GM21447 (cell line): ENCODE results near the gene FGF1.

ENCODE experiments used
- ATAC-seq: cut with Tn5 transposase; IDR thresholded peaks from one replicate; pipeline ENCODE4 v1.9.1; 2021; ENCODE audit not compliant: unreplicated experiment

FGF1 gene

DNA sequence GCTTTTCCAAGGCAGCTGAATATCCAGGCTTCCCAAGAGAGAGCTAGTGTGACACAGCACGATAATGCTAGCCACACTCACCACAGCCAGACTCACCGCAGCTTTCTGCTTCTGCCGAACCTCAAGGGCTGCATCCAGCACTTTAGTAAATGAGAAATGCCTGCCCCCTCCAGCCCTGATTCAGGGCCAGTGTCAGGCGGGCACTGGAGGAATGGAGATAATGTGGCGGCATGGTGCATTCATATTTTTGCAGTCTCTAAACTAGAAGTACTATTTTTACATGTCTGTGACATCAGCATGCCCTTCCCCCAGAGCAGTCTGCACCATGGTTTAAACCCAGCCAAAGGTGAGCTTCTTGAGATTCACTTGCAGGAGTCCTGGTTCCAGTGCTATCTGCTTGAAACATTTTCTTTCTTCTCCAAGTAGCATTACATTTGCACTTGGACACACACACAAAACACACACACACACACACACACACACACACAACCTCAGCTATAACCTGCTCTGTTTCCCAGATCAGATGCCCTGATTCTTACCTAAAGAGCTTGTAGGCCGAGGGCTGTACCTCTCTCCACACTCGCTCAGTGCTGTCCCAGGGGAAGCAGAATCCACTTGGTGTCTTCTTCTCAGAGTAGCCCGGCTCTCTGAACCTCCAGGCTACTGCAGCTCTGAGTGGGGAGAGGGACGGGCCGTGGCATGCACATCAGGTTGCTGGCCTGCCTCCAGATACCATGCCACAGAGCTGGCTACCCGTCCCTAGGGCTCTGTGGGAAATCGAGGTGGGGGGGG, at the start of gene FGF1:
FGF1 (minus strand) TSS at position 673 of the 792 bp plus-strand sequence. CDS start 71,963 bp downstream, outside the sequence.
- no peak for ATAC-seq

DNA sequence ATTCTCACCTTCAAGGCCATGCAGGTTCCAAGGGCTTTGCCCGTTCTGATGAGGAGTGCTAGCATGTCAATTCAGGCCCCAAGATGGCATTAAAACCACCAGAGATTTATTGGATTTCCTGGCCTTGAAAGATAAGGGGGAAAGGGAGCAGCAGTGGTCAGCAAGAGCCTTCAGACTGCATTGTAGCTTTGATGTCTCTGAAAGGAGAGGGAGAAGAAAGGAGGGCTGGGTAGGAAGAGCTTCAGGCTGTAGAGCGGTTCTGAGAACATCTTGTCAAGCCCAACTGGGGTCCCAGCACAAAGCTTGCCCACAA, 41.8 kb upstream of the FGF1 start:
- ATAC-seq, result no peak

DNA sequence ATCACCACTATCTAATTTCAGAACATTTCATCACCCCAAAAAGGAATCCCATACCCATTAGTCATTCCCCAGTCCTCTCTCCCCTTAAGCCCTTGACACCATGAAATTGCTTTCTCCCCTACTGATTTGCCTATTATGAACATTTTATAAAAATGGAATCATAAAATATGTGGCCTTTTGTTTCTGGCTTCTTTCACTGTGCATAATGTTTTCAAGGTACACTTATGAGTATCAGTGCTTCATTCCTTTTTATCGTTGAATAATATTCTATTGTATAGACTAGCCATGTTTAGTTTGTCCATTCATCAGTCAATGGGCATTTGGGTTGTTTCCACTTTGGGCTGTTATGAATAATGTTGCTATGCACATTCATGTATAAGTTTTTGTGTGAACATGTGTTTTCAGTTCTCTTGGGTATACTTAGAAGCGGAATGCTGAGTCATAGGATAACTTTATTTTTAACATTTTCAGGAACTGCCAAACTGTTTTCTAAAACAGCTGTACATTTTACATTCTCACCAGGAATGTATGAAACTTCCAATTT, 40.4 kb upstream of the FGF1 start:
- ATAC-seq, result peak; percentile 55

- ATAC-seq, result no peak
These were observed 39.6 kb upstream of the FGF1 start for GRCh38 chr5:142725231-142726187.

- ATAC-seq, result no peak
These were observed 38.9 kb upstream of the FGF1 start for GRCh38 chr5:142724821-142725220.

- ATAC-seq, result no peak
These were observed 37.0 kb upstream of the FGF1 start for GRCh38 chr5:142722896-142723295.

- no peak for ATAC-seq
These were observed 36.3 kb upstream of the FGF1 start for GRCh38 chr5:142722146-142722545.

DNA sequence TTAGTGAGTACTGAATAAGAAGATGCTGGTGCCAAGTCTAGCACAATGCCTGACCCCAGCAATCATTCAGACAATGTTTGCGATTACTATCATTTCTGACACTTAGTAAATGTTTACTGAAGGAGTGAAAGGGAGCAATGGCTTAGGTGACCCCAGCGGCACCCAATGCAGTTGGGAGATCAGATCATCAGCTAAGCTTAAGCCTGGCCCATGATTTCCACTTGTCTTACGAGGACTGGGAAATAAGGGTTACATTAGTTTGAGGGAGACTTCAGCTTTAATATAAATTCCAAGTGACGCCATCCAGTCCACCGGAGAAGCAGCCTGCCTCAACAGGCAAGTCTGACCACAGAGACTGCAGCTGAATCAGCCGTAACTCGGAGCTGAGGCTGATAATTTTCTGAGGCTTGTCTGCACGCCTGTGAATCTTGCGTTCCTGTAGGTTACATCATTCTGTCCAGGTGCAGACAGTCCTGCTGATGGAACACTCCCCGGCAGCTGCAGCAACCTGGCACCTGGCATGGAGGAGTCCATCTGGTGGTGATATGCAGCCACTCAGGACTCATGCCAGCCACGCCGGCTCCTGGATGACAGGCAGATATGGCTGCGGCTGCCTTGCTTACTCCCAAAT, 34.9 kb upstream of the FGF1 start:
- ATAC-seq, result no peak

DNA sequence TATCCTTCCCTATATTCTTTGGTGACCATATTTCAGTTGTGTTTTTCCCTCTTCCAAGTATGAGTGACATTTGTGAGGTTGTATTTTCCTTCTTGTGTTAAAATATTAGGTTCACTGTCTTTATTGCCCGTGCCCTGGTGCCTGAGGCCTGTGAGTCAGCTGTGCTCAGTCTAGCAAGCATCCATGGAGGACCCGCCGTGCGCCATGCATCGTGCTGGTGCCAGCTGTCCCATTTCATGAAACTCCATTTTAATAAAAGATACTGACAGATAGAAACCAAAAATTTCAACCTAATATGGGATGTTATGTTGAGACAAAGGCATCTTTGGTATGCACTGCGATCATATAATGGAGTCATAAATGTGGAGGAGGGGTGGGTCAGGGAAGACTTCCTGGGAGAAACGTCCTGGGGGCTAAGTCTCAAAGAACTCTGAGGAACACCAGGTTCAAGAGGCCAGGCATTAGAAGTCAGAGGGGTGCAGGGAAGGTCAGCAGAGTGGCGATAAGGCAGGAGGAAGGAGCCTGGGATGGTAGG, 34.0 kb upstream of the FGF1 start:
- ATAC-seq, result no peak

DNA sequence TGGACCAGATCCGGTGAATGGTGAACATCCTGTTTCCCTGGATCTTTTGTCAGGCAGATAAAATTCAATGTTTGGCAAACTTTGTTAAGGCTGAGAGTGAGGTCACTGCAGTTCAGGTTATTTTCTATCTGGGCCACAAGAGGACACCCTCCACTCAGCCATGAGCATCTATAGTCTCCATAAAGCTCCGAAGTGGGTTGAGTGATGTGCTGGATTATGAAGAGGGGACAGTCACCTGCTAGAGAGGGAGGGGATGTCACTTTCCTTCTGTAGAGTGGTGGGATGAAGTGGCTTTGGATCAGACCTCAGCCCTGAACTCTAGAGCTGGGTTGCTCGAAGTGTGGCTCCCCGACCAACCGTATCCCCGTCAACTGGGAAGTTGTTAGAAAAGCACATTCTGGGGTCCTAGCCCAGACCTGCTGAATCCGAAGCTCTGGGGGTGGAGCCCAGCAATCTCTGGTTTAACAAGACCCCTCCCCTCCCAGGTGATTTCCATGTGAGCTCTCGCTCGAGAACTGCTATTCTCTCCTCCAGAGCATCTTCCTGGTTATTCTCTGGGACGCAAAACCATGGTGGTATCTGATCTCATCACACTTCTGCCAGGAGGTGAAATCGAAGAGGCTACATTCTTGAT, 31.8 kb upstream of the FGF1 start:
- ATAC-seq, result no peak

DNA sequence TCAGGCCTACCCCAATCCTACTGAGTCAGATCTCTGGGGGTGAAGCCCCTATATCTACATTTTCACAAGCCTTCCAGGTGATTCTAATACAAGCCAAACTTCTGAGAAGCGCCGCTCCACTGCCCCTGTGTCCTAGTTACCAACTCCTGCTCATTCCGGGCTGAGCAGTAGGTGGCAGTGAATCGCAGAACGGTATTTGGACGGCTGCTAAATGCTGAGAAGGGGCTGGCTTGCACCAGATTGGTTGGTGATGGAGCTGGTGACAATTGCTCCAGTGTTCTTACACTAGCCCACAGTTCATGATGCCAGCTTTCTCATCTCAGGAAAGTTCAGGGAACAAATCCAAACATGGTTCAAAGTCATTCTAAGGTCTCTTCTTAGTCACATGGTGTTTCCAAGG, 31.1 kb upstream of the FGF1 start:
- ATAC-seq, result peak; percentile 59

GRCh38 chr5:142715291-142715690, 29.4 kb upstream of the FGF1 start:
- no peak for ATAC-seq

DNA sequence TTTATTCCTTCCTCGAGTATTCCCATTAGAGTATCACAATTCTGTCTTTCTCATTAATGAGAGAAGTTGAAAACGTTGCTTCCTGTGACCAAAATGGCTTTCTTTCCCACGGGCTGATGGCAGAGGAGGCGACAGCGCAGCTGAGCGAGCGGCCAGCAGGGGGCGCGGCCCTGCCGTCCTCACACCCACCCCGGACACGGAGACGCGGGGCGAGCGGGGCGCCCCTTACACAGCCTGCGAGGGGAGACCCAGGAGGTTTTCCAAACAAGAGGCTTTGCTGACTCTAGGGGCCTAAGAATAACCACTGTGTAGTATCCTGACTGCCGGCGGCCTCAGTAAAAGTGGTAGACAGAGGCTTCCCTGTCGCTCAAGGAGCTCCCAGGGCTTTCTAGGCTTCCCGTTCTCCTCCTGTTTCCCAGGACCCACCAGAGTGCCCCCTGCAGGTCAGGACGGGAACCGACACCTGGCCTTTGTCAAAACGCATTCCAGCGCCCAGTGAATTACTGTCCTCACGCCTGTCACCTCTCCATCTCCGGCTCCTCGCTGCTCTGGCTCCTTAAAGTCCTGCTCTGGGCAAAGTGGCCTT, 27.3 kb upstream of the FGF1 start:
- ATAC-seq, result peak; percentile 93

- ATAC-seq, result no peak
These were observed 17.3 kb upstream of the FGF1 start for GRCh38 chr5:142703153-142703552.

DNA sequence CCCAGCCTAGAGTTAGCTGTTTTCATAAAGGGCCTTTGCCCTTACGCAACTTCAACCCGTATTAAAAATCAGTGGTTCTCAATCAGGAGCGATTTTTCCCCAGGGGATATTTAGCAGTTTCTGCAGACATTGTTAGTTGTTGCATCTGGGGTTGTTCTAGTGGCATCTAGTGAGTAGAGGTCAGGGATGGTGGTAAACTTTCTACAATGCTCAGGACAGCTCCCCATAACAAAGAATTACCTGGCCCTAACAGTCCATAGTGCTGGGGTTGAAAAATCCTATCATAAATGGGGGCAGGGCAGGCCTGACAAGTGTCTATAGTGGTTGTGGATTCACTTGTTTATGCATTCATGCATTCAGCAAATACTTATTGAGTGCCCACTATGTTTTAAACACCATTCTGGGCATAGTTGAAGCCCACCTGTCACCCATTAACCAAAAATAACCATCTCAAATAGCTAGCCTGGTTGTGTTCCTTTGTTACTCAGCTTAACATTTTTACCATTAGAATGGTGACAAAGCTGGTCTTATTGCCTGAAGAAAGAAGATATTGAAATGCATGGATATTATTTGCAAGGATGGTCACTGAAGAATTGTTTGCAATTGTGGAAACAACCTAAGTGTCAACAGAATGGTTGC, 15.9 kb upstream of the FGF1 start:
- ATAC-seq, result no peak

GRCh38 chr5:142700566-142700965, 14.7 kb upstream of the FGF1 start:
- ATAC-seq, result no peak

GRCh38 chr5:142699184-142699720, 13.4 kb upstream of the FGF1 start:
- peak; percentile 80 for ATAC-seq

DNA sequence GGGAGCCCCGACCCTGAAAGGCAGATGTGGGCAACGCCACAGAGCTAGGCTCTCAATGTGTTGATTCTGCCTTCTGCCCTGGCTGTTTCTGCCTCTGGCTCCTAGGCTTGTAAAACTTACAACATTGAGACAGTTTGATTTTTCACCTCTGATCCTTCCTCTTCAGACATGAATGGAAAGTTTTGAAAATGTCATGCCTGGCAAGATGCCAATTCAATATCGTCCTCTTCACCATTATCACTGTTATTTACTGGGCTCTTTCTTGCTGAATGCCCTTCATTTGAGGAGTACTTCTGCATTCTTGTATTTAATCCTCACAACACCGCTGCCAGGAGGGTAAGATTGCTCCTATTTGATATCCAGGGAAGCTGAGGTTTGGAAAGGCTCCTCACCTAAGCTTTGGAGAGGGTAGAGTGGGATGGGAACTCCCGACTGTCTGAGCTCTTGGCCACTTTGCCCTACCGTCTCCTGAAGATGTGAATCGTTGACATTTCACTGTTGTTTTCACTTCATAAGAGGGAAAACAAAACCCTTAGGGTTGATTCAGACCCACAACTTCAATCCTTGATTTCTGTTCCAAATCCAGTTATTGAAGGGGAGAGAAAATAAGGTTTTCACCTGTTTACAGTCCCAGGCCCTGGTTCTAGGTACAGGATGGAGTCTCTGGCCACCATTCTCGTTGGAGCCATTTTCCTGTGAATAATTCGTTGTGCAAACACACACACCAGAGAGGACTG, 12.7 kb upstream of the FGF1 start:
- ATAC-seq, result no peak
